PC-9 (cell line): ENCODE data around the gene PIAS1.

Experiments
- CTCF ChIP-seq: fragments of 200-600 bp; sonication (generic); conservative IDR thresholded peaks from 2 replicates; pipeline ENCODE4 v1.6.1; 2017; ENCODE audit warnings: mixed run types, antibody characterized with exemption, mild to moderate bottlenecking, moderate library complexity
- EZH2 ChIP-seq: fragments of 200-600 bp; sonication (generic); IDR thresholded peaks from 2 replicates; pipeline ENCODE4 v1.8.0; 2017; ENCODE audit warnings: antibody characterized with exemption, low read depth

- TF ChIP-seq CTCF, result no peak
- TF ChIP-seq EZH2, result no peak
Measured at GRCh38 chr15:68130851-68131250, 76.7 kb downstream of the PIAS1 start.
